Liver (tissue), 3 donors: Measurements from ENCODE around the gene PREB.

Experiments
- JUND ChIP-seq, 2 donors: IDR thresholded peaks; 2 replicates each; pipeline ENCODE4 v1.6.1; 2016; ENCODE audit warnings: antibody characterized with exemption in 2 of 2
- SP1 ChIP-seq: IDR thresholded peaks from 2 replicates; pipeline ENCODE4 v1.6.1; 2018; ENCODE audit warnings: antibody characterized with exemption, mild to moderate bottlenecking
- TAF1 ChIP-seq: conservative IDR thresholded peaks from 2 replicates; pipeline ENCODE4 v1.6.1; 2016; ENCODE audit warnings: antibody characterized with exemption, mild to moderate bottlenecking
- ZBTB33 ChIP-seq: IDR thresholded peaks from 2 replicates; pipeline ENCODE4 v1.6.1; 2016; ENCODE audit warnings: antibody characterized with exemption
- TF ChIP-seq, protein P1 (sequence below): IDR thresholded peaks from 2 replicates; pipeline ENCODE4 v1.6.1; 2016; ENCODE audit warnings: antibody characterized with exemption, mild to moderate bottlenecking
- TF ChIP-seq, protein P2 (sequence below): fragments of 150-350 bp; IDR thresholded peaks from 2 replicates; pipeline ENCODE4 v1.5.1; 2017; ENCODE audit warnings: improper control_type of control experiment, low read depth, low read length; ENCODE audit not compliant: missing input control
- TF ChIP-seq, protein P3 (sequence below): IDR thresholded peaks from 2 replicates; pipeline ENCODE4 v1.6.1; 2016; ENCODE audit warnings: antibody characterized with exemption
- donor health status: healthy.
- donor health status: healthy.

GRCh38 chr2:27145682-27146081 is 11.2 kb upstream of the PREB start:
- TF ChIP-seq, protein P1, sequence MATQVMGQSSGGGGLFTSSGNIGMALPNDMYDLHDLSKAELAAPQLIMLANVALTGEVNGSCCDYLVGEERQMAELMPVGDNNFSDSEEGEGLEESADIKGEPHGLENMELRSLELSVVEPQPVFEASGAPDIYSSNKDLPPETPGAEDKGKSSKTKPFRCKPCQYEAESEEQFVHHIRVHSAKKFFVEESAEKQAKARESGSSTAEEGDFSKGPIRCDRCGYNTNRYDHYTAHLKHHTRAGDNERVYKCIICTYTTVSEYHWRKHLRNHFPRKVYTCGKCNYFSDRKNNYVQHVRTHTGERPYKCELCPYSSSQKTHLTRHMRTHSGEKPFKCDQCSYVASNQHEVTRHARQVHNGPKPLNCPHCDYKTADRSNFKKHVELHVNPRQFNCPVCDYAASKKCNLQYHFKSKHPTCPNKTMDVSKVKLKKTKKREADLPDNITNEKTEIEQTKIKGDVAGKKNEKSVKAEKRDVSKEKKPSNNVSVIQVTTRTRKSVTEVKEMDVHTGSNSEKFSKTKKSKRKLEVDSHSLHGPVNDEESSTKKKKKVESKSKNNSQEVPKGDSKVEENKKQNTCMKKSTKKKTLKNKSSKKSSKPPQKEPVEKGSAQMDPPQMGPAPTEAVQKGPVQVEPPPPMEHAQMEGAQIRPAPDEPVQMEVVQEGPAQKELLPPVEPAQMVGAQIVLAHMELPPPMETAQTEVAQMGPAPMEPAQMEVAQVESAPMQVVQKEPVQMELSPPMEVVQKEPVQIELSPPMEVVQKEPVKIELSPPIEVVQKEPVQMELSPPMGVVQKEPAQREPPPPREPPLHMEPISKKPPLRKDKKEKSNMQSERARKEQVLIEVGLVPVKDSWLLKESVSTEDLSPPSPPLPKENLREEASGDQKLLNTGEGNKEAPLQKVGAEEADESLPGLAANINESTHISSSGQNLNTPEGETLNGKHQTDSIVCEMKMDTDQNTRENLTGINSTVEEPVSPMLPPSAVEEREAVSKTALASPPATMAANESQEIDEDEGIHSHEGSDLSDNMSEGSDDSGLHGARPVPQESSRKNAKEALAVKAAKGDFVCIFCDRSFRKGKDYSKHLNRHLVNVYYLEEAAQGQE = no peak
- TF ChIP-seq, protein P2, sequence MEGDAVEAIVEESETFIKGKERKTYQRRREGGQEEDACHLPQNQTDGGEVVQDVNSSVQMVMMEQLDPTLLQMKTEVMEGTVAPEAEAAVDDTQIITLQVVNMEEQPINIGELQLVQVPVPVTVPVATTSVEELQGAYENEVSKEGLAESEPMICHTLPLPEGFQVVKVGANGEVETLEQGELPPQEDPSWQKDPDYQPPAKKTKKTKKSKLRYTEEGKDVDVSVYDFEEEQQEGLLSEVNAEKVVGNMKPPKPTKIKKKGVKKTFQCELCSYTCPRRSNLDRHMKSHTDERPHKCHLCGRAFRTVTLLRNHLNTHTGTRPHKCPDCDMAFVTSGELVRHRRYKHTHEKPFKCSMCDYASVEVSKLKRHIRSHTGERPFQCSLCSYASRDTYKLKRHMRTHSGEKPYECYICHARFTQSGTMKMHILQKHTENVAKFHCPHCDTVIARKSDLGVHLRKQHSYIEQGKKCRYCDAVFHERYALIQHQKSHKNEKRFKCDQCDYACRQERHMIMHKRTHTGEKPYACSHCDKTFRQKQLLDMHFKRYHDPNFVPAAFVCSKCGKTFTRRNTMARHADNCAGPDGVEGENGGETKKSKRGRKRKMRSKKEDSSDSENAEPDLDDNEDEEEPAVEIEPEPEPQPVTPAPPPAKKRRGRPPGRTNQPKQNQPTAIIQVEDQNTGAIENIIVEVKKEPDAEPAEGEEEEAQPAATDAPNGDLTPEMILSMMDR = no peak
- TF ChIP-seq ZBTB33 = no peak
- TF ChIP-seq, protein P3, sequence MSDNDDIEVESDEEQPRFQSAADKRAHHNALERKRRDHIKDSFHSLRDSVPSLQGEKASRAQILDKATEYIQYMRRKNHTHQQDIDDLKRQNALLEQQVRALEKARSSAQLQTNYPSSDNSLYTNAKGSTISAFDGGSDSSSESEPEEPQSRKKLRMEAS = no peak
- no peak for TF ChIP-seq SP1
- no peak for TF ChIP-seq TAF1
- TF ChIP-seq JUND (IDR thresholded peaks at IDR 0.05) = no peak
